NCI-H1105 (cell line): ENCODE data around the gene MRPL28.
"Not testable (repeated sequence)": the region's sequence is repeated elsewhere in the genome, so short reads cannot be mapped to it uniquely, and the experiment has no call there.

Source experiments
- DNase-seq: peaks from one replicate; lab custom pipeline; 2025; lab: John Stamatoyannopoulos, UW

MRPL28 gene

GRCh38 chr16:370443-370842, at the start of gene MRPL28:
Gene MRPL28, minus strand, starts transcription at chr16:370538. Its CDS starts 320 bp downstream, at chr16:370218.
- DNase-seq = peak; percentile 74

- not testable (repeated sequence) for DNase-seq
Measured at GRCh38 chr16:415170-415498, 44.8 kb upstream of the MRPL28 start.

- DNase-seq = no peak
Measured at GRCh38 chr16:414395-415169, 44.2 kb upstream of the MRPL28 start.

GRCh38 chr16:411576-412265, 41.4 kb upstream of the MRPL28 start:
- DNase-seq = no peak

- DNase-seq = no peak
Measured at GRCh38 chr16:410516-411178, 40.3 kb upstream of the MRPL28 start.

GRCh38 chr16:407253-407652, 36.9 kb upstream of the MRPL28 start:
- DNase-seq = no peak

GRCh38 chr16:405548-406506, 35.5 kb upstream of the MRPL28 start:
- DNase-seq = no peak

- no peak for DNase-seq
Measured at GRCh38 chr16:404971-405486, 34.7 kb upstream of the MRPL28 start.

- DNase-seq = peak; percentile 78
Measured at GRCh38 chr16:401468-402348, 31.4 kb upstream of the MRPL28 start, which contains the start of gene DECR2. Gene DECR2, plus strand, starts transcription at chr16:401885. Its CDS starts 79 bp downstream, at chr16:401964.

GRCh38 chr16:400061-400591, 29.8 kb upstream of the MRPL28 start:
- no peak for DNase-seq

GRCh38 chr16:399340-400019, 29.1 kb upstream of the MRPL28 start:
- DNase-seq = no peak

GRCh38 chr16:398561-399339, 28.4 kb upstream of the MRPL28 start:
- no peak for DNase-seq

GRCh38 chr16:397736-398332, 27.5 kb upstream of the MRPL28 start:
- DNase-seq = no peak

GRCh38 chr16:397135-397661, 26.9 kb upstream of the MRPL28 start, which contains the start of gene NME4:
Gene NME4, plus strand, starts transcription at chr16:397199. Its CDS starts 24 bp downstream, at chr16:397223.
- peak; percentile 13 for DNase-seq

- DNase-seq = no peak
Measured at GRCh38 chr16:396605-397004, 26.3 kb upstream of the MRPL28 start.

- DNase-seq = no peak
Measured at GRCh38 chr16:396199-396598, 25.9 kb upstream of the MRPL28 start.

- no peak for DNase-seq
Measured at GRCh38 chr16:392450-393030, 22.2 kb upstream of the MRPL28 start.

GRCh38 chr16:391885-392335, 21.6 kb upstream of the MRPL28 start:
- DNase-seq = no peak
